Breast epithelium (tissue), 3 donors: ENCODE measurements around the gene GPR173.

Experiments used
- CTCF ChIP-seq, 3 donors: fragments of 450-650 bp; IDR thresholded peaks; one replicate each; pipeline ENCODE4 v1.5.1; 2016 to 2017; ENCODE audit warnings: antibody characterized with exemption in 3 of 3, mild to moderate bottlenecking in 3 of 3, moderate library complexity in 3 of 3
- POLR2A ChIP-seq: fragments of 450-650 bp; IDR thresholded peaks from one replicate; pipeline ENCODE4 v1.6.1; 2016; ENCODE audit warnings: antibody characterized with exemption, mild to moderate bottlenecking, moderate library complexity
- POLR2AphosphoS5 ChIP-seq, 3 donors: sonication (generic); formaldehyde crosslinking; IDR thresholded peaks; one replicate each; pipeline ENCODE4 v1.6.1; 2017; ENCODE audit warnings: antibody characterized with exemption in 3 of 3

DNA sequence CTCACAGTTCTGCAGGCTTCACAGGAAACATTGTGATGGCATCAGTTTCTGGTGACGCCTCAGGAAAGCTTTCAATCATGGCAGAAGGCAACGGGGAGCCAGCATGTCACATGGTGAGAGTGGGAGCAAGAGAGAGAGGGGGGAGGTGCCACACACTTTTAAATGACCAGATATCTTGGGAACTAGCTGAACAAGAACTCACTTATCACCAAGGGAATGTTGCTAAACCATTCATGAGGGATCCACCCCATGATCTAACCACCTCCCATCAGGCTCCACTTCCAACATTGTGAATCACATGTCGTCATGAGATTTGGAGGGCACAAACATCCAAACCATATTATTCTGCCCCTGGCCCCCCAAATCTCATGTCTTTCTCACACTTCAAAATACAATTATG, 43.3 kb upstream of the GPR173 start:
- TF ChIP-seq CTCF (IDR thresholded peaks at IDR 0.05) (no peak), POLR2A (no peak), POLR2AphosphoS5 (IDR thresholded peaks at IDR 0.05) (no peak)
